ENCODE results near the gene SDHA.
"Not testable (repeated sequence)": the region's sequence is repeated elsewhere in the genome, so short reads cannot be mapped to it uniquely, and the experiment has no call there.

DNA sequence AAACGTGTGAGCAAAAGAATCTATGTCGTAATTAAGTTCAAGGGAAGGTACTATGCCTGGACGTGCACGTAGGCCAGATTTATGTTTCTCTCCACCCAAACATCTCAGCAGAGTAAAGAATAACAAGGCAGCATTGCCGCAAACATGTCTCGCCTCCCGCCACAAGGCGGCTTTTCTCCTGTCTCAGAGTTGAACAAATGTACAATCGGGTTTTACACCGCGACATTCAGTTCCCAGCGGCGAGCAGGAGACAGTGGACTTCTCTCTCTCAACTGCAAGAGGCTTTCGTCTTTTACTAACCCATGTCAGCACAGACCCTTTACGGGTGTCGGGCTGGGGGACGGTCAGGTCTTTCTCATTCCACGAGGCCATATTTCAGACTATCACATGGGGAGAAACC lies 21.1 kb upstream of the SDHA start:
- TF ChIP-seq, protein P1, sequence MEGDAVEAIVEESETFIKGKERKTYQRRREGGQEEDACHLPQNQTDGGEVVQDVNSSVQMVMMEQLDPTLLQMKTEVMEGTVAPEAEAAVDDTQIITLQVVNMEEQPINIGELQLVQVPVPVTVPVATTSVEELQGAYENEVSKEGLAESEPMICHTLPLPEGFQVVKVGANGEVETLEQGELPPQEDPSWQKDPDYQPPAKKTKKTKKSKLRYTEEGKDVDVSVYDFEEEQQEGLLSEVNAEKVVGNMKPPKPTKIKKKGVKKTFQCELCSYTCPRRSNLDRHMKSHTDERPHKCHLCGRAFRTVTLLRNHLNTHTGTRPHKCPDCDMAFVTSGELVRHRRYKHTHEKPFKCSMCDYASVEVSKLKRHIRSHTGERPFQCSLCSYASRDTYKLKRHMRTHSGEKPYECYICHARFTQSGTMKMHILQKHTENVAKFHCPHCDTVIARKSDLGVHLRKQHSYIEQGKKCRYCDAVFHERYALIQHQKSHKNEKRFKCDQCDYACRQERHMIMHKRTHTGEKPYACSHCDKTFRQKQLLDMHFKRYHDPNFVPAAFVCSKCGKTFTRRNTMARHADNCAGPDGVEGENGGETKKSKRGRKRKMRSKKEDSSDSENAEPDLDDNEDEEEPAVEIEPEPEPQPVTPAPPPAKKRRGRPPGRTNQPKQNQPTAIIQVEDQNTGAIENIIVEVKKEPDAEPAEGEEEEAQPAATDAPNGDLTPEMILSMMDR (IDR thresholded peaks at IDR 0.05; ENCODE audit: insufficient read depth, low read depth, low read length) = peak; percentile 17
- TF ChIP-seq EZH2 (IDR thresholded peaks at IDR 0.05; ENCODE audit: insufficient read depth, low read length) = not testable (repeated sequence)

All from astrocyte (in vitro differentiated cells and primary cell).